CD4-positive, alpha-beta T cell treated with Interferon alpha-2 for 1 hour (primary cell): ENCODE measurements around the gene OGA.
"Not testable (repeated sequence)": the region's sequence is repeated elsewhere in the genome, so short reads cannot be mapped to it uniquely, and the experiment has no call there.

ENCODE experiments used
- DNase-seq, 2 donors: peaks; one replicate each; pipeline ENCODE4 v3.0.0-alpha.2; 2020 to 2022

The OGA gene

DNA sequence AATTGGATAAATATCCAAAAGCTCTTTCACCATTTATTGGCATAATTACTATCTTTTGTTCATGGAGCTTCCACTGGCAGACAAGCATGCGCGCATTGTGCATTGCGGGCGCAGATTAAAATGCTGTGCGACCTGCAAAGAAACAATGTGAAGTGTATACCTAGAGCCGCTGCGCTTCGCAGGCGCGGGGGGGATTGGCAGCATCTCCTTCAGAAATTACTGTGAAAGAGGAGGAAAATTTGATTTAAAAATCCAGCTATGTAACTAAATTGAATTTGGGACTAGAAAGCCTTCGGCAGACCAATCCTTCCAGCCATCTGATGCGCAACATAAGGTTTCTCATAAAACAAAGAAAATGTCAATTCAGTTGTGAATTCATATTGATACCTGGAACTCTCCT lies 24.7 kb downstream of the OGA start:
- no peak for DNase-seq

DNA sequence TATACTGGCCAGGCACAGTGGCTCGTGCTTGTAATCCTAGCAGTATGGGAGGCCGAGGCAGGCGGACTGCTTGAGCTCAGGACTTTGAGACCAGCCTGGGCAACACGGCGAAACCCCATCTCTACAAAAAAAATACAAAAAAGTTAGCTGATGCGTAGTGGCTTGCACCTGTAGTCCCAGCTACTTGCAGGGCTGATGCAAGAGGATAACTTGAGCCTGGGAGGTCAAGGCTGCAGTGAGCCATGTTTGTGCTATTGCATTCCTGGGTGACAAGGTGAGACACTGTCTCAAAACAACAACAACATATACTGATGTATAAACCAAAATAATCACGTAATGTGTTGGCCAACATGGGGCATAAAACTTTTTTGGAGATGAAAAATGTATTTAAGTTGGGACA lies 28.6 kb downstream of the OGA start:
- DNase-seq = no peak

DNA sequence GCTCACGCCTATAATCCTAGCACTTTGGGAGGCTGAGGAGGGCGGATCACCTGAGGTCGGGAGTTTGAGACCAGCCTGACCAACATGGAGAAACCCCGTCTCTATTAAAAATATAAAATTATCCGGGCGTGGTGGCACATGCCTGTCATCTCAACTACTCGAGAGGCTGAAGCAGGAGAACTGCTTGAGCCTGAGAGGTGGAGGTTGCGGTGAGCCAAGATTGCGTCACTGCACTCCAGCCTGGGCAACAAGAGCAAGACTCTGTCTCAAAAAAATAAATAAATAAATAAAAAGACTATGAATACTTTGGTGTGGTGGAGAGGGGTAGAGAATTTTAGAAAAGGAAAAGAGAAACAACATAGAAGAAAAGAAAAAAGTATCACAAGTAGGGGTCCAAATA lies 29.0 kb downstream of the OGA start:
- not testable (repeated sequence) for DNase-seq

DNA sequence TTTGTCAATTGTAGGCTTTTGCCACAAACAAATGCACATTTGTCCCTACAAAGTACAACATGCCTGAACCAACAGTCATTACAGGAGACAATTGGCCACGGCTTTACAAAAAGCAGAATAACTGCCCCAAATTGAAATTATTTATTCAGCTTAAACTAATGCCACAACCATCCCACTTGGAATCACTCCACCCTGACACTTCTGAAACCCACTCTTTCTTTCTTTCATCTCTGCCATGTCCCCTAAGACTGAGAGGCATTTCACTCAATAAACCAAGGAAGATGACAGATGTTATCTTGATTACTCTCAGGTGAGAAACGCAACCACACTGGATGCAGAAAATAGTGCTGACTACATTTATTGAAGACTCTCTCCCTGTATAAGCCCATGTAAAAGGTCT lies 32.4 kb downstream of the OGA start:
- DNase-seq = no peak

DNA sequence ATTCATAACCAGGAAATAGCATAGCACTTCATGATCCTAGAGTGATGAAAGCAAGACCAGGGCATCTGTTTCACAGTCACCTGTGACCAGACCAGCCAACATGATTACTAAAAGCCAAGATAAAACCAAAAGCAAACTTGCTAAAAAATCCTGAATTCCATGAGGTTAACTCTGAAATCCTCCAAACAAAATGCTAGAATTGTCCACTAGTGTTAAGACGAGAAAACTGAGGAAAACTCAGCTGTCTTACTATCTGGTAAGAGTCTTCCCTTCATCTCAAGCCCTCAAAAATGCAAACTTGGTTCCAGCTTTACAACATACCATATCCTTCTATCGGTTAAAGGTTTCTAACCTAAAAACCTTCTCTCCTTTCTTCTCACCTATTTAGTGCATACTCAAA lies 33.7 kb downstream of the OGA start:
- DNase-seq = no peak

DNA sequence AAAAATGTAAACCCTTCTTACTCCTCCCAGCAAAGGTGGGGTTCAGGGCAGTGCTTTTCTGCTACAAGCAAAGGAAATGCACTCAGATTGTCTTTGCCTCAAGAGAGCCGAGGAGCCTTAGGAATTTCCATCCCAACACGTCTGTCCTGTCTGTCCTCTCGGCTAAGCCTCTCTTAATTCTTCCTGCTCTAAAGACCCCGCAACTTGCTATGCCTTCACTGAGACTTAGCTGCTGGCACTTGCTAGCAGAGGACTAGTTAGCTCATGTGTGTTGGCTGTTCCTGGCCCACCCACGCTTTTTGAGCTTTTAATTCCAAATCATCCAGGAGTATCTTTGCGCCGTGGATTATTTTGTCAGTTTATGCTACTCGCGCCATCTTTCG lies 34.5 kb downstream of the OGA start:
- DNase-seq = no peak

DNA sequence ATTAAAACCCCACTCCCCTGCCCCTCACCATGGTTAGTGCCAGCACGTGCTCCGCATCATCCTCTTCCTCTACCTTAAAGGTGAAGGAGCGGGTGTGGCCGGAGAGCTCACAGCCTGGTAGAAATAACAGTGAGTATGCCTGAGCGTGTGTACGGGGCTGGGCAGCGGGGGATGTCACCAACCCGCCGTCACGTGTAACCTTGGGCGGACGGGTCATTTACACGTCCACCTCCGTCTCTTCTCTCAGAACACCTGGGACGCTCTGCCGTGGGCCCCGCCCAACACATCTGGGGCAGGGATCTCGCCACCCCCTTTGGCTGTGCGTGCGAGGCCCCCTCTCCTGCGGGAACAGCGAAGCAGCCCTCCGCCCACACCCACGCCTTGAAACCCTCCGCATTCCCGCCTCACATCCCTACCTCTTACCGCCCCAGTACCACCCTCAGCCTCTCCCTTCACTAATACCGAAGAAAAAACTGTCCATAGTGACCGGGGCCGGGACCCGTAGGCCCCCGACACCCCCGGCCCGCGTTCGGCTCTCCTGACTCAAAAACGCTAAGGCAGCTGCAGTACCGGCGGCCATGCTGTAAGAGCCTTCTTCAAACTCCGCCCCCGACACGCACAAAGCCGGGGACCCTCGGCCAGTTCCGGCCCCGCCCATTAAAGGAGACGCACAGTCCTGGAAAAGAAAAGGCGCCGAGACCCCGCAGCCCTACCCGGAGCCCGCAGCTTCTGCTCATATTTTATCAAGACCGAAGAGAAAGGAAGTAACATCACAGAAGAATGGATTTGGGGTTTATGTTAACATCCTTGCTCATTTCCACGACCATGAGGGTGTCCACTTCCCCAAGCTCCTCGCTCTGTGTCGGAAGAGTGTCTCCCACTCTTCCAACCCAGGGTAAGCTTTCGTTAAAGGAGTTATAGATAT lies 35.2 kb downstream of the OGA start, which contains the start of gene NPM3:
Gene NPM3, minus strand, starts transcription at position 636 of the 925 bp plus-strand sequence. Its CDS starts 56 bp downstream, at position 580.
- DNase-seq = peak; percentile 77 to 81

DNA sequence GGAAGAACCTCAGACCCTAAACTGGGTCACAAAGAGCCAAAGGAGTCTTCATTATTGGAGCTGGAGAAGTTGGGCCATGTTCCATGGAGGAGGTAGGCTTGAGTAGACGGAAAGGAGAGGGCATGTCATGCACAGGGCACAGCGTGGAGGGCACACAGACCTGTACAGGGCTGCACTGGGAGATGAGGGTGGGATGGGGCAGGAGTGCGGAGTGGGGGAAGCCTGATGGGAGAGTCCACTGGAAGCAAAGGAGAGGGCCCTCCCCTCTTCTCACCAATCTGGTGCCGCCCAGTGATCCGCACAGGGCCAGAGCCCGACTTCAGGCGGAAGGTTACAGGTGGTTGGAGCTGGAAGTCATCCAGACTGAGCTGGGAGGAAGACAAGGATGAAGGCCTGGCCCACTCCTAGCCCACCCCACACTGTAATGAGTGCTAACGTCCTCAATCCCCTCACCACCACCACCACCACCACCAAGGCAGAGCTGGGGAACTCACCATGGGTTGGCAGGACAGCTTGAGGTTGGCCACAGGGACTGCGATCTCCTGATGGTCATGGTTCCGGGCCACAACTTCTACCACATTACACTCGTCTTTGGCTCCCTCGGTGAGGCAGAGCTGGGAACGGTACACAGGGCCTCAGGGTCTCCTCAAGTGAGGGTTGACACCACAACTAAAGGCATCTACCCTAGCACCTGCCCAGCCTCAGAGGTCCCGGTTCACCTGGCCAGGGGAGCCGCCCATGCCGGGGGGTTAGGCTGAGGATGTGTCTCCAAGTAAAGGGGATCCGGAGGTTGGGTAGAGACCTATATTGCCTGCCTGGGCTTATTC lies 36.0 kb downstream of the OGA start:
- DNase-seq = no peak

DNA sequence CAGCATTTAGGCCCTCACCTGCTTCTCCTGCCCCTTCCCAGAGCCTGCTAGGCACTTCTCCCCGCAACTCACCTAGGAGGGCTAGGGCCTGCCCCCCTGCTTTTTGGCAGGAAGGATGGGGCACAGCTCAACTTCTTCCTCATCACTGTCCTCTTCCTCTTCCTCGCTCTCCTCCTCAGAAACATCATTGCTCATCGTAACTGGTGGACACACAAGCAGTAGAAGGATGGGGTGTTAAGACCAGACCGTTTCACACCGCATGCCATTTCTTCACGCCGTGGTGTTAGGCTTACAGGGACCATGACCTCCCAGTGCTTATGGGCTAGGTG lies 36.6 kb downstream of the OGA start:
- no peak for DNase-seq

DNA sequence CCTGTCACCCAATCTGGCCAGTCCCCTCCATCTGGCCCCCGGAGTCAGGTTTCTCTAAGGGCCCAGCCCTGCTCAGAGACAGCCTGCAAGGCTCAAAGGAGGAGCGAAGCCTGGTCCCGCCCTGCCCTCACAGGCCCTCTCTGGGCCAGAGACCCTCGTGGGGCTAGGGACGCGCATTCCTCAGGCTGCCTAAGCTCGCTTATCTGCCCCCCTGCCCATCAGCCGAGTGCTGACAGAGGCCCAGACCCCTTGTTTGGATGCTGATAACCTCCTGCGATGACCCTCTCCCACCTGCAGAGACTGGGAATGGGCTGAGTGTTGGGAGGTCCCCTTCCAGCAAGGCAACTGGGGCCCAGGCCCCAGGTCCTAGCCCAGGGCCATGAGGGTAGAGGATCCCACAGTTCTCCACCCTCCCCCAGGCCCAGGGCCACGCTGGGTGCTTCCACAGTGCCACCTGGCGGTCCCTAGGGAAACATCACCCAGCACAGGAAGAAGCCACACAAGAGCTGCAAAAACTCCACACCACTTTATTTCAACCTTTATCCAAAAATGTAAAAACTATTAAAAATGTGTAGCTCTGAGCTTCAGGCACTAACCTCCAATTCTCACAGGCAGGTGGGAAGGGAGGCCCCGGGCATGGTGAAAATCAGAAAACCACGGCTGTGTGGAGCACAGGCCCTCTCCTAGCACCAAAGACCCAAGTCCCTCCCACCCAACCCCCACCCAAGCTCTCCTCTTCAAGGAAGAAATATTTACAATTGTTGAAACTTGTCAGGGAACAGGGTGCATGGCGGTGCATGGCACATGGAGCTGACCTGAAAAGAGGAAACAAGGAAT lies 37.2 kb downstream of the OGA start:
- peak; percentile 70 to 79 for DNase-seq

DNA sequence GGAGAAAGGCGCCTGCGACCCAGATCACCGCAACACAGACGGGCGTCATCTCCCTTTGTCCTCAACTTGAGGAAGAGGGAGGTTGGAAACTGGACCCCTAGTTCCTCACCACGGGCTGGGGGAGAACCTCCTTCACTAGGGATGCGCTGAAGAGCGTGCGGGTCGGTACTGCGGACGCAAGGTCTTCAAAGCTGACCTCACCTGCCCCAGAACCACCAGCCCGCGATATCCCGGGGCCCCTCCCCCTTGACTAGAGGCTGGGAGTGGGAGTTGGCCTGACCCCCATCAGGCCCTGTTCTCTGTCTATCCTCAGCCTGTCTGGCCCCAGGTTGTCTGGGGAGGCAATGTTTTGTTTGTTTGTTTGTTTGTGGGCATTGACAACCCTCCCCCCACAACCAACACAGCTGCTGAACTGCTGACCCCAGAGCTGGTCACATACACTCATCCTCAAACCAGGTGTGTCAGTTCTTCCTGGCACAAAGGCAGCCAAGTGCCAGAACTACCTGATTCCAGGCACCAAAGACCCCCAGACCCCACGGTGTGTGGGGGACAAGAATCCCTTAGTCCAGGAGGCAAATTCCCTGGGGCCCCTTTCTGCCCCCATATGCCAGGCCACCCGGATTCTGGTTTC lies 37.9 kb downstream of the OGA start:
- no peak for DNase-seq

DNA sequence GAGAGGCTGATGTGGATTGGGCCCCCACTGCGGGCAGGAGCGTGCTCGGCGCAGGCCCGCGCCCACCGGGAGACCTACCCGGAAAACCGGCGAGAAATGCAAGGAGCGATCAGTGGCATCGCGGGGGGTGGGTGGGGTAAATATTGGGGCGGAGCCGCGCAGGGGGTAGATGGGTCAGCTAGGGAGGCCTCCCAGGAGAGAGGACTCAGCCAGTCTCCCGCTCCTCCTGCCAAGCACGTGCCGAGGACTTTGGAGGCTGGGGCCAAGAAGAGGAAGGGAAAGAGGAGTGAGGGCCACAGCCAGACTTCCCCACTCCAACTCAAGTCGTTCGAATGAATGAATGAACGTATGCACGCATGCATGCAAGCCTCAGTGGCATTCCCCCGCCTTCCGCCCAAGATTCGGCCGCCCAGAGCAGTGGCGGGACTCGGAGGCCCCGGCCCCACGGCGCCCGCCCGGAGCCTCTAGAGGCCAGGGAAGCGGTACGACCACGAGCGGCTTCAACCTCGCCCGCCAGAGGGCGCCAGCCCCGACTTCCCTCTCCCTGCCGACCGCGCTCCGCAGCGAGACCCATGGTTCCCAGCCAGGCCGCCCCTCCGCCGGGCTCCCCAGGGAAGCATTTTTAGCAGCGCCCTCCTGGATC lies 38.6 kb downstream of the OGA start:
- DNase-seq = peak; percentile 76 to 83

DNA sequence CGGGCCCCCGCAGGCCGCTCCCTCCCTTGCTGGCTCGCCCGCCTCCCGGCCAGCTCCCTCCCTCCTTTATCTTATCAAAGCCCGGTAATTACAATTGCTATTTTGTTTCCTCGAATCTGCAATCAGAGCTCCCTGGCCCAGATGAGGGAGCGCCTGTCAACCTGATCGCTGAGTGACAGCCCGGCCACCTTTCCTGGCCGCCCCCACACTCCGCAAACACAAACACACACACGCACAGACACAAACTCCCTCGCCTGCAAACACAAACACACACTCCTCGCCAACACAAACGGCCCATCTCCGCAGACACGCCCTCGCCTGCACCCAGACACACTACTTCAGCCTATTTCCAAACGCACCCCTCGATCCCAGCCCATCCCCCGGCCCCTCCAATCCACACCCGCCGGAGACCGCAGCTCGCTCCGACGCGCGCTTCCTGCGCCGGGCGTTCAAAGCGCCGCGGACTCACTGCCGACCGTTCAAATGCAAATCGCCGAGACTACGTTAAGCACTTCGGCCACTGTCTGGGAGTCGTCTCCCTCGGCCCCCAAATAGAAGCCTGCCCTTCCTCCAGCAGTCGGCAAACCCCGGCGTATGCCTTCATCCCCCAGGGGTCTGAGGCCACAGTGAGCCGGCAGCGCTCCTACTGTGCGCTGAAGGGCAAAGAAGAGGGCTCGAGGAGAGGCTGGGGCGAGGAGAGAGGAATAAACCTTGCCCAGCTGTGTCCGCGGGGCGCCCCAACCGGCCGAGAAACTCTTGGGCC lies 39.3 kb downstream of the OGA start:
- DNase-seq = peak in 1 of 2 donors; percentile 23

DNA sequence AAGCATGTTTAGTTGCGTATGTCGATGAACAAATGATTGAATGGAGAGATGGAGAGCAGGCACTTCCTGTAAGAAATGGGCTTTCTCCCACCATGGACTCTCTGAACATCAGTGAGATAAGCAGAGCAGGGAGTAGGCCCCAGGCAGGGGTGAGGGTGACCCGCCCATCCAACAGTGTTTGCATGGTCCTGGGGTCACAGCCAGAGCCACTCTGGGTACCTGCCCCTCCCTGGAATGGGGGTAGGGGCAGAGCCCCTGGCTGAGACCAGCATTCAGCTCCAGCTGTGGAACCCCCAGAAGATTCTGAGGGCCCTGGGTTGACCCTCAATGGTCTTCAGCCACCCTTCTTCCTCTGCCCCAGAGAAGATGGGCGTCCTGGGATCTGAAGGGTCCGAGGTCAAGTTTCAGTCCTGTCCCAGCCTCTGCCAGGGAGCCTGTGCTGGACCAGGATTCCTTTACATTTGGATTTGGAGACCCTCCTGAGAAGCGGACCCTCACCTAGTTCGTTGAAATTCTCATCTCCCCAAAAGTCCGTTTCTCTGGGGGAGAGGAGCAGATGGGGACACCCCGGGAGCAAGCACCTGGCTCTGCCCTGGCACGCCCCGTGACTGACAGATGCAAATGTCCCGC lies 40.0 kb downstream of the OGA start:
- DNase-seq = no peak

DNA sequence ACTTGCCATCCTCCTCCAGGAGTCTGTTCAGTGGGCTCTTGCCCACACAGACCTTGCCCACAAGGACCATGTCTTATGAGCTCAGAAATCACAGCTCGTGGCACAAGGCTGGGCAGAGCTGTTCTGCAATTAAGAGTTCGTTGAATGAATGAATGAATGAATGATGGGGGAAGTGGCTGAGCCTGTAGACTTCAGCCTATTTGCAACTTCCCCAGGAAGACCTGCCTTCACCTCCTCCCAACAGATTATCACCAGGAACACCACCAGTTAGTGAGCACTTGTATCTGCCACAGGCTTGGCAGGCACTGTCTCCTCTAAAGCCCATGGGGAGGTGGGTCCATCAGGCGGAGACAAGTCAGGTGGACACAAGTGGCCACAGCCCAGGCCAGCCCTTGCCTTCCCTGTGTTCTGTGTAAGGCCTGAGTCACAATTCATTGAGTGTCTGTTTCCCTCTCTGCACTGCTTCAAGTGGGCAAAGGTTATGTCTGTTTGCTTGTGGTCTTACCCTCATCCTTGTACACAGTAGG lies 40.6 kb downstream of the OGA start:
- no peak for DNase-seq

DNA sequence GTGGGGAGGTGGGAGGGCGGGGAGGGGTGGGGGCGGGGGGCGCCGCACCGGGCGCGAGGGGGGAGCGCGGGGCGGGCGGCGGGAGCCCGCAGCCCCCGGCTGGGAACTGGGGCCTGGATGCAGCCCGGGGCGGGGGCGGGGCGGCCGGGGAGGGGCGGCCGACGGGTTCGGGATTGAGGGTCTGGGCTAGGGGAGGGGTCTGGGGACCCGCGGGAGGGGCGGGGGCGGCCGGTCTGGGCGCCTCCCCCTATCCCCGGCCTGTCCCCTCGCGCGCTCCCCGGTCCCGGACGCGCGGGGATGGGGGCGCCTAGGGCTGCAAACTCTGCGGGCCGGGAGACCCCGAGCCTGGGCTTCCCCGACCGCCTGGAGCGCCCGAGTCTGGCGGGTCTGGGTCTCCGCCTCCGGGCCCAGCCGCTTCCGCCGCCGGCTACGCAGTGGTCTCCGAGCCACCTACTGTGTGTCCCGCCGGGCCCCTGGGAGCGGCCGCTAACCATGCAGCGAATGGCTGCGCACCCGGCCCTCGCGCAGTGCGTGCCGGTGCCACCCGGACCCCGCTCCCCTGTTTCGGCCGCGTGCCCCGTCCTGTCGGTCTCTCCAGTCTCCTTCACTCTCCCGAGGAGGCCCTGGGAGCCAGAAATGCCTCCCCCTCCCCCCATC lies 42.0 kb downstream of the OGA start:
- DNase-seq = no peak

DNA sequence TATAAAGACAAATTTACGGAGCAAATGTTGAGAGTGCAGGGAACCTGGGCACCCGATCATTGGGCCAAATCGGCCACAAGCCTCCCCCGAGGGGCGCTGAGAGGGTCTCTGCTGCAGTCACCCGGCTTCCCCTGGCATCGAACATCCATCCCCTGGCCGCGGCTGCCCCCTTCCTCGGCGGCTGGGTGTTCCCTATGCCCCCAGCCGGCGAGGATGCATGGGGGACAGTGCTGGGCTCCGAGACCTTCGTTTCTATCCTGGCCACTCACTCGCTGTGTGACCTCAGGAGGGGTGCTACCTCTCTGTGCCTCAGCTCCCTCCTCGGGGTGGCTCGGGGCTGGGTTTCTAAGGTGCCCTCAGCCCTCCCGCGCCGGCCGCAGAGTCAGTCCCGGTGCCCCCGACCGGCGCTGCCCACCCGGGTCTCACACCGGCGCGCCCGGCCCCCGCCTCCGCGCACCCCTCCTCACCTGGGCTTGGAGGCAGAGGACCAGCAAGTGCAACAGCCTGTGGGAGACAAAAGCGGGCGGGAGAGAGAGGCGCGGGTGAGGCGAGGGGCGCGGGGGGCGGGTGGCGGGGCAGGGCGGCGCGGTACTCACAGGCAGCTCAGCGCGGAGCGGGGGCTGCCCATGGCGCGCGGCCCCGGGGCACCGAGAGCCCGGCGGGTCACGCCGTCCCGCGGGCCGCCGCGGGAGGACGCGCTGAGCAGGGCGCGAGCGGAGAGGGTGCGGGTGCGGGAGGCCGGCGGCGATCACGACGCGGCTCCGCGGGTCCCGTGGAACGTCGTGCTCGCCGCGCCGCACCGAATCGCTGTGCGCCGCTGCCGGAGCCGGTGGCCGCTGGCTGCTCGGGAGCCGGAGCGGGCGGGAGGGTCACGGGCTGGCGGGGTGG lies 42.7 kb downstream of the OGA start, which contains the start of gene FGF8:
Gene FGF8, minus strand, starts transcription at position 842 of the 888 bp plus-strand sequence. Its CDS starts 214 bp downstream, at position 628.
- no peak for DNase-seq

DNA sequence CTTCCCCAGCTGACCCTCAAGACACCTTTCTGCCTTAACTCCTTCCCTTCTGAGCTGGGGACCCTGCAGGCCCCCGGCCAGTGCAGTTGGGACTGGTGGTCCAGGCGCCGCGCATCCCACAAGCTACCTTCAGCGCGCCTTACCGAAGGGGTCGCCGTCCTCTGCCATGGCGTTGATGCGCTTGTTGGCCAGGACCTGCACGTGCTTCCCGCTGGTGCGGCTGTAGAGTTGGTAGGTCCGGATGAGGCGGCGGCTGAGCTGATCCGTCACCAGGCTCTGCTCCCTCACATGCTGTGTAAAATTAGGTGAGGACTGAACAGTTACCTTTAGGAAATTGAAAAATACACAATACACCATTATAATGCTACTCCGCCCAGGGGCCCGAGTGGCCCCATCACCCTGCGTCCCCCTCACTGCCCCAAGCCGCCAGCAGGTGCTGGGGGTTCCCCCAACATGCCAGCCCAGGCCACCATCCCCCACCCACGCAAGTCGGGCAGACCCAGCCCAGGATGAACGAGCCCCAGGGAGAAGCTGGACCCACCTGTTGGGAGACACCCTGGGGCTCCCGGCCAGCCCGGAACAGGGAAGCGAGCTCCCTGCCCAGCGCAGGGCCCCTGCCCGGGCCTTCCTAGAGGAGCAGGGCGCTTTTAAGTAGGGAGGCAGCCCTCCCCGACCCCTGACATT lies 43.5 kb downstream of the OGA start:
- no peak for DNase-seq
